ENCODE results near the gene NAP1L4.

NAP1L4 gene

GRCh38 chr11:2991452-2992233, 486 bp downstream of the NAP1L4 start:
- DNase-seq, result peak; percentile 75

- no peak for DNase-seq
Measured at GRCh38 chr11:2990617-2991451, 1.3 kb downstream of the NAP1L4 start.

GRCh38 chr11:2989551-2989950, 2.6 kb downstream of the NAP1L4 start:
- no peak for DNase-seq

GRCh38 chr11:2989006-2989405, 3.1 kb downstream of the NAP1L4 start:
- DNase-seq, result no peak

- no peak for DNase-seq
Measured at GRCh38 chr11:2987881-2988861, 4.0 kb downstream of the NAP1L4 start.

- no peak for DNase-seq
Measured at GRCh38 chr11:2983908-2984307, 8.2 kb downstream of the NAP1L4 start.

GRCh38 chr11:2982214-2982613, 9.9 kb downstream of the NAP1L4 start:
- DNase-seq, result no peak

GRCh38 chr11:2981130-2981529, 11.0 kb downstream of the NAP1L4 start:
- no peak for DNase-seq

GRCh38 chr11:2980168-2980840, 11.8 kb downstream of the NAP1L4 start:
- no peak for DNase-seq

GRCh38 chr11:2977113-2977512, 15.0 kb downstream of the NAP1L4 start:
- no peak for DNase-seq

GRCh38 chr11:2976294-2977063, 15.7 kb downstream of the NAP1L4 start:
- DNase-seq, result no peak

- no peak for DNase-seq
Measured at GRCh38 chr11:2975594-2975993, 16.5 kb downstream of the NAP1L4 start.

GRCh38 chr11:2974272-2974671, 17.9 kb downstream of the NAP1L4 start:
- no peak for DNase-seq

- no peak for DNase-seq
Measured at GRCh38 chr11:2968341-2968900, 23.7 kb downstream of the NAP1L4 start.

- DNase-seq, result no peak
Measured at GRCh38 chr11:2964782-2965181, 27.3 kb downstream of the NAP1L4 start.

GRCh38 chr11:2963761-2964160, 28.4 kb downstream of the NAP1L4 start:
- no peak for DNase-seq

GRCh38 chr11:2963112-2963754, 28.9 kb downstream of the NAP1L4 start:
- DNase-seq, result no peak

GRCh38 chr11:2961080-2961479, 31.0 kb downstream of the NAP1L4 start:
- no peak for DNase-seq

- DNase-seq, result no peak
Measured at GRCh38 chr11:2960139-2960538, 32.0 kb downstream of the NAP1L4 start.

GRCh38 chr11:2958251-2958650, 33.9 kb downstream of the NAP1L4 start:
- DNase-seq, result no peak

Measured in amniotic stem cell (primary cell).